Islet of Langerhans (tissue), 1 donor: ENCODE results near the gene KRTAP5-3.
"Not testable (repeated sequence)": the region's sequence is repeated elsewhere in the genome, so short reads cannot be mapped to it uniquely, and the experiment has no call there.

Source experiments
- FAIRE-seq: peaks from one replicate; lab custom pipeline; 2011; peaks lifted over from hg19 to GRCh38; lab: Jason Lieb, UNC

The KRTAP5-3 gene

DNA sequence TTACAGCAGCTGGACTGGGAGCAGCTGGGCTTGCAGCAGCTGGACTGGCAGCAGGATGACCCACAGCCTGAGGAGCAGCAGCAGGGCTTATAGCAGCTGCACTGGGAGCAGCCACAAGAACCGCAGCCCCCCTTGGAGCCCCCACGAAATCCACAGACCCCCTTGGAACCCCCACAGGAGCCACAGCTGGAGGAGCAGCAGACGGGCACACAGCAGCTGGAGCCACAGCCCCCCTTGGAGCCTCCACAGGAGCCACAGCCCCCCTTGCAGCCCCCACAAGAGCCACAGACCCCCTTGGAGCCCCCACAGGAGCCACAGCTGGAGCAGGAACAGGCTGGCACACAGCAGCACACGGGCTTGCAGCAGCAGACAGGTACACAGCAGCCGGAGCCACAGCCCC lies 362 bp downstream of the KRTAP5-3 start:
- FAIRE-seq, result not testable (repeated sequence)

DNA sequence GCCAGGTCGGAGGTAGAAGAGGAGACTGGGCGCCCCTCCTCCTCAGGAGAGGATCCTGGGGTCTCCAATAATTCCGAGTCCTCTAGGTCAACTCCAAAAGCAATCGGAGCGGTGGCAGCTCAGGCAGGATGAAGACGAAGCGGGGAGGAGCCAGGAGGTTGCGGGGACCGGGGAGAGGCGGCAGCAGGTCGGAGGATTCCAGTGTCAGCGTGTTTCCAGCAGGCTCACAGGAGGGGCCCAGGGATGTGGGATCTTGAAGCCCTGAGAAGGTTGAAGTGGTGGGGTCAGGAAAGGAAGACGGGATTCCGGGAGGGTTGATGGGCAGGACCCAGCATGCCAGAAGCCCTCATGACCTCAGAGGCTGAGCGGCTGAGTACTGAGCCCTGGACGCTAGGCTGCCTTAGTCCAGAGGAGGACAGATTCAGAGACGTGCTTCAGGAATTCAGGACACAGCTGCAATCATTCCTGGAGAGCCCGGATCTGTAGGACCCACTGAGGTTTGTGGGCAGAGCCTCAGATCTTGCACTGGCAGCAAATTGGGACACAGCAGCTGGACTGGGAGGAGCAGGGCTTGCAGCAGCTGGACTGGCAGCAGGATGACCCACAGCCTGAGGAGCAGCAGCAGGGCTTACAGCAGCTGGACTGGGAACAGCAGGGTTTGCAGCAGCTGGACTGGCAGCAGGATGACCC lies 962 bp downstream of the KRTAP5-3 start:
- not testable (repeated sequence) for FAIRE-seq

DNA sequence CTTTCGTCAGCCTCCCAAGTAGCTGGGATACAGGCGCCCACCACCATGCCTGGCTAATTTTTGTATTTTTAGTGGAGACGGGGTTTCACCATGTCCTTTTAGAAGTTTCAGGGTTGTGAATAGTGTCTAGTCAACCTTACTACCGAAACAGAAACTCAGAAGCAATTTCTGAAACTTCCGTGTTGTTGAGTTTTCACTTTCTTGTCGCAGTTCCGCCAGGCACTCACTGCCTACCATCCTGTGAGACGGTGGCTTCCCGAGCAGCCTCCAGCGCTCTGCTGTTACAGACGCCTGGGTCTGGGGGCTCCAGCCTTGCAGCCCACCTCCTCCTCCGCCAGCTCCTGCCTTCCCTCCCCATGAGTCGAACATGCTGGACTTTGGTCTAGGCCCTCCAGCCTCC lies 2.3 kb downstream of the KRTAP5-3 start:
- FAIRE-seq, result not testable (repeated sequence)

DNA sequence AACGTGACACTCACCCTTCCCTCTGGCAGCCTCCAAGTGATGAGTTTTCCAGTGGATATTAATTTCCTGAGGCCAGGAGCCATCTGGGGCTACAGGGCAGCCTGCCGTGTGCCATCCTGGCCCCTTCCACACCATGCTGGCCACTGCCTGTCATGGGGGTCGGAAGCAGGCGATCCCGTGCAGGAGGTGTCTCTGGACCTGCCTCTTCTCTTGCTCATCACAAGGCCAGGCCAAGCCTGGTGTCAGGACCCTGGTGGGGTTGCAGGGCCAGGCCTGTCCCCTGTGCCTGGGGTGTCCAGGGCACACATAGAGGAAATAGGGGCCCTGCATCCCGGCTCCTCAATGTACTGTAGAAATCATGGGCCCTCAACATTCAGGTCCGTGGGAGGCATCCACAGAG lies 3.6 kb downstream of the KRTAP5-3 start:
- no peak for FAIRE-seq

DNA sequence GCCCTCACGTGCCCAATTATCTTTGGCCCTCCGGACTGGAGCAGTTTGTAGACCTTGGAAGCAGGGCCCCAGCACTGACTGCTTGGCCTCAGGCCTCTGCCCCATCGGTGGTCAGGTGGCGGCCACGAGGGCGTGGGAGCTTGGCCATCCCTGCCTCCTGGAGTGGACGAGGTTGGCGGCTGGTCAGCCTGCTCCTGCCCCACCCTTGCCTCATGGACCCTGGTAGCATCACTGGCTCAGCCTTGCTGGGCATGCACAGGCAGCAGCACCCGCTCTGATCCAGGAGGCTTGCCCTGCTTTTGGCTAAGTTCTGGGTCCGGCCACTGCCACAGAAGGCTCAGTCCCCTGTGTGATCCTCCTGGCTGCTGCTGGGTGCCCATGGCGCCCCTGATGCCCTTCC lies 4.1 kb downstream of the KRTAP5-3 start:
- FAIRE-seq, result no peak

DNA sequence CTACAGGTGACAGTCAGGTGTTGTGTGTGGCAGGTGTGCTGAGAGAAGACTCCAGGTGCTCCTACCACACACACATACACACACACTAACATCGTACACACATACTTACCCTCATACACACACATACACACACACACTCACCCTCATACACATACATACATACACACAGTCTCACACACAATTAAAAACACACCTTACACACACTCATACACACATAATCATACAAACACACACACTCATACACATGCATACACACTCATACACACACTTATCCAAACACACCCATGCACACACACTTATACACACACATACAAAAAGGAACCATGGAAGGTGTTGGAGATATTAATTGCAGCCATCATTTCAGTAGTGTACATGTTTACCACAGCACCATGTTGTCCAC lies 4.6 kb downstream of the KRTAP5-3 start:
- FAIRE-seq, result no peak

DNA sequence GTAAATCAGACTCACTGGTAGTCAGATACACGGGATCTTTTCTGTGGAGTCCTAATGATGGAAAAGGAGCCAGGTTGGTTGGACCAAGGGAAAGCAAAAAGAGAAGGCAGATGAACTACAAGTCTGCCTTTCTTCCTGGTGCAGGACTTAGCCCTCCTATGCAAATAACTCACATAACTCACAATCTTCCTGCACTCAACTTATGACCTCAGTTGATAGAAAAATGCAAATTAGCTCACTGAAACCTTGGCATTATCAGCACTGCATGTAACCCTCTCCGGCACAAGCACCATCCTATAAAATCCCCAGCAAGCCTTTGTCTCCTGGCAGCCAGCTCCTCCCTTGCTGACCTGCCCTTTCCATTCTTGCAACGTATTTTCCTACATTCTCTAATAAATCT lies 6.6 kb downstream of the KRTAP5-3 start:
- not testable (repeated sequence) for FAIRE-seq

DNA sequence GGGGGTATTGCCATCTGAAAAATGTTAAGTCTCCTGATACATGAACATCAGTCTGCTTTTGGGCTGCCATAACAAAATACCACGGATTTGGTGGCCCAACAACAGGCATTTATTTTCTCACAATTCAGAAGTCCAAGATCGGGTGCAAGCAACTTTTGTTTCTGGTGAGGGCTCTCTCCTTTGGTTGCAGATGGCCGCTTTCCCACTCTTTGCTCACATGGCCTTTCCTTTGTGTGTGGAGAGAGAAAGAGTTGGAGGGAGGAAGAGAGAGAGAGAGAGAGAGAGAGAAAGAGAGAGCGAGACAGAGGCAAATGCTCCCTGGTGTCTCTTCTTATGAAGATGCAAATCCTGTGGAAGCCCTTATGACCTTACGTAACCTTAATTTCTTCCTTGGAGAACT lies 7.6 kb downstream of the KRTAP5-3 start:
- no peak for FAIRE-seq

DNA sequence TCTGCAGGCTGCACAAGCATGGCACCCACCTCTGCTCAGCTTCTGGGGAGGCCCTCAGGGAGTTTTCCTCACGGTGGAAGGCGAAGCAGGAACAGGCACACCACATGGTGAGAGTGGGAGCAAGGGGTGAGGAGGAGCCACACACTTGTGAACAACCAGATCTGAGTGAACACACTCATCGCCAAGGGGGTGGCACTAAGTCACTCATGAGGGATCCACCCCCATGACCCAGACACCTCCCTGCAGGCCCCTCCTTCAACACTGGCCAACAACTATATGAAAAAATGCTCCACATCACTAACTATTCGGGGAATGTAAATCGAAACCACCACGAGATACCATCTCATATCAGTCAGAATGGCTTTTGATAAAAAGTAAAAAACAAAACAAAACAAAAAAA lies 9.4 kb downstream of the KRTAP5-3 start:
- FAIRE-seq, result no peak

DNA sequence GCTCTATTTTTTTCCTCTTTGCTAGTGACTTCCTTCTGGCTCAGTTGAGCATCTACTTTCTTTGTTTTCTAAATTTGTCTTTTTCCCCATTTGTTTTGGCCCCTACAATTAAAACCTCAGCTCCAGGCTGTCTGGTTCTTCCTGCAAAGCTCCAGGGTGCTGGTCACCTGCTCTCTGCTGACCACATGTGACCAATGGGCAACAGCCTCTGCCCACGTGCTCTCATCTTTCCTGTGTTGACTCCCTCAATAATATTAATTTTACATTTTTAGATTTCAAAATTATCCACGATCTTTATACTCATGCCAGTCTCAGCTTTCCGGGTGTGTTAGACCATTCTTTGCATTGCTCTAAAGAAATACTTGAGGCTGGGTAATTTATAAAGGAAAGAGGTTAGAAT lies 9.9 kb downstream of the KRTAP5-3 start:
- not testable (repeated sequence) for FAIRE-seq

DNA sequence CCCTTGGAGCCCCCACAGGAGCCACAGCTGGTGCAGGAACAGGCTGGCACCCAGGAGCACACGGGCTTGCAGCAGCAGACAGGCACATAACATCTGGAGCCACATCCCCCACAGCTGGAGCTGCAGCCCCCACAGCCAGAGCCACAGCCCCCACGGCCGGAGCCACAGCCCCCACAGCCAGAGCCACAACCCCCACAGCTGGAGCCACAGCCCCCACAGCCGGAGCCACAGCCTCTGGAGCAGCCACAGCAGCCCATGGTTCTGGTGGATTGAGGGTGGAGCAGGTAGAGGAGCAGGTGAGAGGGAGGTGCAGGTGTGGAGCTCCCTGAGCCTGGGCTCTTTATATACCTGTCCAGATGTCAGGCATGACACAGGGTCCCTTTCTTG lies 10.3 kb downstream of the KRTAP5-3 start, which contains the start of gene KRTAP5-2:
KRTAP5-2 (minus strand) TSS at position 301 of the 387 bp plus-strand sequence; CDS start at position 257, 44 bp downstream.
- FAIRE-seq, result no peak

DNA sequence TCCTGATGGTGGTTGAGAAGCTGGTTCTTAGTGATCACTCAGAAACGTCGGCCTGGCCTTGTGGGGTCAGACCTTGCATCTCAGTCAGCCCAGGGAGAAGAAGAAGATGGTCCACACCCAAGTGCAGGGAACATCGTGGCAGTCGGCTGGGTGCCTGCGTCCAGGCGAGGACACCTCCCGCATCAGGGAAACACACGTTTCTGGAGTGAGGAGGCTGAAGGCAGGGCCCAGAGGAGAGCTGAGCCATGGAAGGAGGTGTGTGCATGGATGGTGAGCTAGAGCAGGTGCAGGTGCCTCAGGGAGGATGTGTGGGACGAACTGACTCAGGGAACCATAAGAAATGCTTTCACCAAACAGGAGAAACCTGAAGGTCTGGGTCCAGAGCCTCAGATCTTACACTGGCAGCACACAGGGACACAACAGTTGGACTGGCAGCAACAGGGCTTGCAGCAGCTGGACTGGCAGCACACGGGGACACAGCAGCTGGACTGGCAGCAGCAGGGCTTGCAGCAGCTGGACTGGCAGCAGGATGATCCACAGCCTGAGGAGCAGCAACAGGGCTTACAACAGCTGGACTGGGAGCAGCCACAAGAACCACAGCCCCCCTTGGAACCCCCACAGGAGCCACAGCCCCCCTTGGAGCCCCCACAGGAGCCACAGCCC lies 10.8 kb downstream of the KRTAP5-3 start:
- no peak for FAIRE-seq

DNA sequence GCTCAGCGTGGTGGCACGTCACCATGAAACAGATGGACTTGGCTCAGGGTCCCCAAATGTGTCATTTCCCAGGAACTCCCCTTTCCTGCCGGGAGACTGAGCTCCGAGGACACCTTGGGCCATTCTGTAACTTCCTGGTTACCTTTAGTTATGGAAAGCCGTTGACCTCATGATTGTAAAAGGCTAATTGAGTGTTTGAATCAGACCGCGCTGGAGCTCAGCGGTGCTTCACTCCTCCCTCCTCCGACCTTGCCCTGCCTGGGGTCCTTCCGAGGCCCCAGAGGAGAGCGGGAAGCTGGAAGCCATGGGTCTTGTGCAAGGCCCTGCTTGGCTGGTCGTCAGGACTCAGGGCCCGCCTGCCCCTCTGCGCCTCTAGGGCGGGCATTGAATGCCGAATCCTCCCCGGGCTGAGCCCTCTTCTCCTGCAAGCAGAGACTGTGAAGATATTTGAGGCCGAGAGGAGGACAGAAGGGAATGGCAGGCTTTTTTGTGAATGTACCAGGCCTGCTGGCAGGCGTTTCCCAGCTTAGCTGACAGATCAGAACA lies 11.6 kb downstream of the KRTAP5-3 start:
- not testable (repeated sequence) for FAIRE-seq

DNA sequence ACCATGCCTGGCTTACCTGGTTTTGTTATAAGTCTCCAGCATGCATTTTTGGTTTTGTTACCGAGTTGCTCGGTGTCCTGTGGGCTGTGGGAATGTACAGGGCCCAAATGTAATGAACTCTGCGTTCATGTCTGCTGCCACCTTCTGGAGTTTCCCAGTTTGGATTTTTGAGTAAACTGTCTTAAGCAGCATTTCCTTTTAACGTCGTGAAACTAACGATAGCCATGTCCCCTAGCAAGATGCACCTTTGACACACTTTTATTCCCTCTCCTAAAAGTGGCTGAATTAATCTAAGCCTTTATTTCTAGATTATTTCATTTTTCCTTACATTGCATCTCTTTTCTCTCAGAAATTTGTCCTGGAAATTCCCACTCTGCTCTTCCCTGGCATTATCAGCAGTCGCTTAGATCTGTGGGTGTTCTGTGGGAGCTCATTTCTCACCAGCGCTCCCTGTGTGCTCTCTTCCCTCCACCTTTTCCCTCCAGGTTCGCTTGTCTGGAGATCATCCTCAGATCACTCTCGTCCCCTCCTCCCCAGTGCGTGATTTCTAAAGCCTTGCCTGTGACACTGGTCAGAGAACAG lies 12.2 kb downstream of the KRTAP5-3 start:
- FAIRE-seq, result not testable (repeated sequence)

DNA sequence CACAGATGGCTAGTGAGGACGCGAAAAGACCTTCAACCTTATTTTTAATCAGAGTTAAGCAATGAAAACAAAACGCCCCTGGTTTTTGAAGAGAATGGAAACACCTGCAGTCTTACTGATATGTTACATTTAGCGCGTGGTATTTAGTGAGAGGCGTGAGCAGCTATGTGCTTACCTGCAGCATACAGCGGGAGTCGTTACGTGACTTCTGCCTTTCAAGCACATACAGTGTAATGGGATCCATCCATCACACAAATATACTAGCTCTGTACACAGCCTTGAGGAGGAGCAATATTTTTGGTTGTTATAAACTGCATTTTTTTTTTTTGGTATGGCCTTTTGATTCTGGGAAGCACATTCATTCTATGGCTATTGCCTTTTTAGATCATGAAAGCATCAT lies 15.6 kb downstream of the KRTAP5-3 start:
- FAIRE-seq, result no peak

DNA sequence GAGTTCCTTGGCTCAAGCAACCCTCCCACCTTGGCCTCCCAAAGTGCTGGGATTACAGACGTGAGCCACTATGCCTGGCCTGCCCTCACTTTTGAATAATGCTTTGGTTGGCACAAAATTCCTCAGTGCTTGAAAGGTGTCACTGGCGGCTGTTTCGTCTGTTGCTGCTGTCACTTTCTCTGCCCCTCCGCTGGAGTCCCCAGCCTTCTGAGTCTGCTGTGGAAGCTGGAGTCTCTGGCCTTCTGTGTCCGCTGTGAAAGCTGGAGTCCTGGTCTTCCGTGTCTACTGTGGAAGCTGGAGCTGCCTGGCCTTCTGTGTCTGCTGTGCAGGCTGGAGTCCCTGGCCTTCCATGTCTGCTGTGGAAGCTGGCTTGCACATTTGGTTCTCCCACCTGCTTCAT lies 18.3 kb downstream of the KRTAP5-3 start:
- no peak for FAIRE-seq

DNA sequence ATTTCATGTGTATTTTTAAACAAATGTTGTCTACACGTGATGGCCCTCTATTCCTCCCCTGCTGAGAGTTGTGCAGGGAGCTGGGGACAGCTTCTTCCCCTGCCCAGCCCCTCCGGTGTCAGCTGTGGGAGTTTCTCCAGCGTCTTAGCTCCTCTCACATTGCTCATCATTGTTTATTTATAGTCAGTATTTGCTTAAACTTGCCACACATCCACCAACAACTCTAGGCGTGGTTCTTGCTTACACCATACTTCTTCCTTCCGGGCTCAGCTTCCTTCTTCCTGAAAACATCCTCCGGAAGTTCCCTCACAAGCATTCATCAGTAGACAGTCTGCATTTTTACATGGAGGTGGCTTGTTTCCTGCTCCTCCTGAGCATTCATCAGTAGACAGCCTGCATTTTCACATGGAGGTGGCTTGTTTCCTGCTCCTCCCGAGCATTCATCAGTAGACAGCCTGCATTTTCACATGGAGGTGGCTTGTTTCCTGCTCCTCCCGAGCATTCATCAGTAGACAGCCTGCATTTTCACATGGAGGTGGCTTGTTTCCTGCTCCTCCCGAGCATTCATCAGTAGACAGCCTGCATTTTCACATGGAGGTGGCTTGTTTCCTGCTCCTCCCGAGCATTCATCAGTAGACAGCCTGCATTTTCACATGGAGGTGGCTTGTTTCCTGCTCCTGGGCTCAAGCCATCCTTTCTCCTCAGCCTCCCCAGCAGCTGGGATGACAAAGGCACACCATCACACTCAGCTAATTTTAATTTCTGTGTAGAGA lies 18.9 kb downstream of the KRTAP5-3 start:
- not testable (repeated sequence) for FAIRE-seq

DNA sequence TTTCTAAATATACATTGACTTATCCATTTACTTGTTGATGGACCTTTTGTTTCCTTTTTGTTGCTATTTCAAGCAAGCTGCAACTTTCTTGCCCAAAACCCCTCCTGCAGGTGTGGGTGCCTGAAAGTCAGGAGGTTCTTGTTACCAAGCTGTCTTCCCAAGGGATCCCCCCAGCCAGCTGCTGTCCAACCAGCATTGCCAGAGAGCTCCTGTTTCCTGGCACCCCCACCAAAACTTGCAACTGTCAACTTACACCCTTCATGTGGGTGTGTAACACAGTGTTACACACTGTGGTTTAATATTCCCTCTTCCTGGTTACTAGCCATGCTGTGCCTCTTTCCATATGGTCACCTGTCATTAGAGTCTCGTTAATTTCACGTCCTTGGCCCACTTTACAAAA lies 21.6 kb downstream of the KRTAP5-3 start:
- FAIRE-seq, result no peak

DNA sequence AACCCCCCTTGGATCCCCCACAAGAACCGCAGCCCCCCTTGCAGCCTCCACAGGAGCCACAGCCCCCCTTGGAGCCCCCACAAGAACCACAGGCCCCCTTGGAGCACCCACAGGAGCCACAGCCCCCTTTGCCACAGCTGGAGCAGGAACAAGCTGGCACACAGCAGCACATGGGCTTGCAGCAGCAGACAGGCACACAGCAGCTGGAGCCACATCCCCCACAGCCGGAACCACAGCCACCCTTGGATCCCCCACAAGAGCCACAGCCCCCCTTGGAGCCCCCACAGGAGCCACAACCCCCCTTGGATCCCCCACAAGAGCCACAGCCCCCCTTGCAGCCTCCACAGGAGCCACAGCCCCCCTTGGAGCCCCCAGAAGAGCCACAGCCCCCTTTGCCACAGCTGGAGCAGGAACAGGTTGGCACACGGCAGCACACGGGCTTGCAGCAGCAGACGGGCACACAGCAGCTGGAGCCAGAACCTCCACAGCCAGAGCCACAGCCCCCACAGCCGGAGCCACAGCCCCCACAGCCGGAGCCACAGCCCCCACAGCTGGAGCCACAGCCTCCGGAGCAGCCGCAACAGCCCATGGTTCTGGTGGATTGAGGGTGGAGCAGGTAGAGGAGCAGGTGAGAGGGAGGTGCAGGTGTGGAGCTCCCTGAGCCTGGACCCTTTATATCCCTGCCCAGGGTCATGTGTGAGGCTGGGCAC lies 23.4 kb downstream of the KRTAP5-3 start, which contains the start of gene KRTAP5-1:
KRTAP5-1 (minus strand) TSS at position 623 of the 710 bp plus-strand sequence; CDS start at position 589, 34 bp downstream.
- not testable (repeated sequence) for FAIRE-seq

DNA sequence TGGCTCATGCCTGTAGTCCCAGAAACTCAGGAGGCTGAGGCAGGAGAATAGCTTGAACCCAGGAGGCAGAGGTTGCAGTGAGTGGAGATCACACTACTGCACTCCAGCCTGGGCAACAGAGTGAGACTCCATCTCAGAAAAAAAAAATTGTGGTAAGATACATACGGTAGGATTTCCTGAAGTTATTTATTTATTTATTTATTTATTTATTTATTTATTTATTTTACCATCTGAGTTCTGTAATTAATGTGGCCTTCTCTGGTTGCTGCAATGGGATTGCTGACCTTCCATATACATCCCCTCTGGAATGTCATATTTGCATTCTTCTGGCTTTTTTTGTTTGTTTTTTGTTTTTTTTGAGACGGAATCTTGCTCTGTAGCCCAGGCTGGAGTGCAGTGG lies 25.4 kb downstream of the KRTAP5-3 start:
- not testable (repeated sequence) for FAIRE-seq

DNA sequence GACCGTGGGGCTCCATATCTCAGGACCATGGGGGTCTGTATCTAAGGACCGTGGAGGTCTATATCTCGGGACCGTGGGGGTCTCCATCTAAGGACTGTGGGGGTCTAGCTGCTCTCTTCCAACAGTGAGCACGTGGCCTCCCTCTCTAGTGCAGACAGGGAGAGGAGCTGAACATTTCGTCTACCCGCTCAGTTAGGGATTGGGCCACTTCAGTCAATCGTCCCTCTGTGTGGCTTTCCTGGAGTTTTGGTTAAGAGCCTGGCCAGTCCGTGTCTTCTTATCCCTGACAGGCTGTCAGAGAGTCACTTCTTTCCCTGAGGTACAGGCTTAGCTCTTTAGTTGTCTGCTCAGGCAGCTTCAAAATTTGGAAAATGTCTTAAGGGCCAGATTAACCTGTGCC lies 26.3 kb downstream of the KRTAP5-3 start:
- FAIRE-seq, result no peak

DNA sequence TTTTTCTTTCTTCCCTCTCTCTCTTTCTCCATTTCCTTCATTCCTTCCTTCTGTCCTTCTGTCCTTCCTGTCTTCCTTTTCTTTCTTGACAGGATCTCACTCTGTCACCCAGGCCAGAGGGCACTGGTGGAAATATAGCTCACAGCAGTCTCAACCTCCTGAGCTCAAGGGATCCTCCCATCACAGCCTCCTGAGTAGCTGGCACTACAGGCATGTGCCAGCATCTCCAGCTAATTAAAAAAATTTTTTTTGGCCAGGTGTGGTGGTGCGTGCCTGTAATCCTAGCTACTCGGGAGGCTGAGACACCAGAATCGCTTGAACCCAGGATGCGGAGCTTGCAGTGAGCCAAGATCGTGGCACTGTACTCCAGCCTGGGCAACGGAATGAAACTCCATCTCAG lies 31.4 kb downstream of the KRTAP5-3 start:
- no peak for FAIRE-seq
